WTC11 (cell line): ENCODE results near the gene SLC22A4. TPM values are rescaled to one million over a fixed set of nuclear protein-coding genes. Genes with fewer than 3 reads are reported as not detected.

Experiments
- ATAC-seq: fragments of 200-7000 bp; cut with Tn5 transposase; 2 replicates; pipeline ENCODE4 v1.10.0; 2021; ENCODE audit warnings: mild to moderate bottlenecking, moderate library complexity
- CTCF ChIA-PET: fragments of 300-600 bp; sonication (Branson Sonifier 250); formaldehyde crosslinking; loops from one replicate; lab custom pipeline; 2021; ENCODE audit warnings: antibody characterized with exemption; lab: Charles Lee
- POLR2A ChIA-PET: fragments of 350-600 bp; sonication (Branson Sonifier 250); formaldehyde crosslinking; loops from one replicate; lab custom pipeline; 2021; ENCODE audit warnings: antibody characterized with exemption; lab: Charles Lee
- DNase-seq: peaks from one replicate; pipeline ENCODE4 v3.0.0; 2021; ENCODE audit warnings: low spot score
- H3K27ac Mint-ChIP-seq: 2 replicates; pipeline ENCODE4 v1.8.0; 2021; ENCODE audit warnings: mixed read lengths
- H3K27me3 Mint-ChIP-seq: 2 replicates; pipeline ENCODE4 v1.8.0; 2021; ENCODE audit warnings: low read depth, mild to moderate bottlenecking, moderate library complexity, mixed read lengths
- H3K36me3 Mint-ChIP-seq: 2 replicates; pipeline ENCODE4 v1.8.0; 2021; ENCODE audit warnings: mixed read lengths
- H3K4me1 Mint-ChIP-seq: 2 replicates; pipeline ENCODE4 v1.8.0; 2022; ENCODE audit warnings: mixed read lengths
- H3K4me3 Mint-ChIP-seq: 2 replicates; pipeline ENCODE4 v1.8.0; 2021; ENCODE audit warnings: mild to moderate bottlenecking, moderate library complexity, mixed read lengths
- H3K9me3 Mint-ChIP-seq: 2 replicates; pipeline ENCODE4 v1.8.0; 2021; ENCODE audit warnings: mixed read lengths
- ATF1 ChIP-seq: sonication (generic); formaldehyde crosslinking; IDR thresholded peaks from 2 replicates; pipeline ENCODE4 v1.8.1; 2023; ENCODE audit warnings: mild to moderate bottlenecking, moderate library complexity, missing genetic modification reagents
- CREM ChIP-seq: sonication (generic); formaldehyde crosslinking; IDR thresholded peaks from 2 replicates; pipeline ENCODE4 v1.8.1; 2022; ENCODE audit warnings: mild to moderate bottlenecking, missing genetic modification reagents, moderate library complexity
- ELF4 ChIP-seq: sonication (generic); formaldehyde crosslinking; IDR thresholded peaks from 2 replicates; pipeline ENCODE4 v1.8.1; 2022; ENCODE audit warnings: low read depth, mild to moderate bottlenecking, moderate library complexity, missing genetic modification reagents
- ETV6 ChIP-seq: sonication (generic); formaldehyde crosslinking; IDR thresholded peaks from 2 replicates; pipeline ENCODE4 v1.8.1; 2022; ENCODE audit warnings: mild to moderate bottlenecking, missing genetic modification reagents
- FOXJ3 ChIP-seq: sonication (generic); formaldehyde crosslinking; IDR thresholded peaks from 2 replicates; pipeline ENCODE4 v1.9.0; 2021; ENCODE audit warnings: missing genetic modification reagents, mild to moderate bottlenecking, borderline replicate concordance
- GABPB1 ChIP-seq: sonication (generic); formaldehyde crosslinking; IDR thresholded peaks from 2 replicates; pipeline ENCODE4 v1.8.1; 2023; ENCODE audit warnings: mild to moderate bottlenecking, missing genetic modification reagents
- HMGA2 ChIP-seq: fragments of 250-450 bp; sonication (Bioruptor Pico); IDR thresholded peaks from 2 replicates; pipeline ENCODE4 v1.4.0; 2021; ENCODE audit warnings: mild to moderate bottlenecking, moderate library complexity
- IRF2 ChIP-seq: sonication (generic); formaldehyde crosslinking; IDR thresholded peaks from 2 replicates; pipeline ENCODE4 v1.8.0; 2022; ENCODE audit warnings: low read depth, missing genetic modification reagents, borderline replicate concordance
- KAT7 ChIP-seq: sonication (generic); formaldehyde crosslinking; IDR thresholded peaks from 2 replicates; pipeline ENCODE4 v1.8.1; 2023; ENCODE audit warnings: missing genetic modification reagents, mild to moderate bottlenecking, borderline replicate concordance
- NFATC4 ChIP-seq: fragments of 250-450 bp; sonication (Bioruptor Pico); IDR thresholded peaks from 2 replicates; pipeline ENCODE4 v1.9.0; 2021; ENCODE audit warnings: mild to moderate bottlenecking
- NFYB ChIP-seq: sonication (generic); formaldehyde crosslinking; conservative IDR thresholded peaks from 2 replicates; pipeline ENCODE4 v1.8.0; 2022; ENCODE audit warnings: low read depth, missing genetic modification reagents
- NR2C2 ChIP-seq: sonication (generic); formaldehyde crosslinking; IDR thresholded peaks from 2 replicates; pipeline ENCODE4 v1.8.0; 2022; ENCODE audit warnings: mild to moderate bottlenecking, missing genetic modification reagents
- NR3C1 ChIP-seq: sonication (generic); formaldehyde crosslinking; conservative IDR thresholded peaks from 2 replicates; pipeline ENCODE4 v1.8.1; 2023; ENCODE audit warnings: low read depth, mild to moderate bottlenecking, missing genetic modification reagents
- SOX15 ChIP-seq: fragments of 250-450 bp; sonication (Bioruptor Pico); IDR thresholded peaks from 2 replicates; pipeline ENCODE4 v1.9.0; 2021; ENCODE audit warnings: mild to moderate bottlenecking
- TEAD4 ChIP-seq: sonication (generic); formaldehyde crosslinking; IDR thresholded peaks from 2 replicates; pipeline ENCODE4 v1.8.0; 2022; ENCODE audit warnings: mild to moderate bottlenecking, missing genetic modification reagents
- ZBTB21 ChIP-seq: sonication (generic); formaldehyde crosslinking; IDR thresholded peaks from 2 replicates; pipeline ENCODE4 v1.8.1; 2023; ENCODE audit warnings: mild to moderate bottlenecking, missing genetic modification reagents, borderline replicate concordance
- ZNF121 ChIP-seq: sonication (generic); formaldehyde crosslinking; IDR thresholded peaks from 2 replicates; pipeline ENCODE4 v1.8.0; 2023; ENCODE audit warnings: missing genetic modification reagents
- ZNF263 ChIP-seq: sonication (generic); formaldehyde crosslinking; IDR thresholded peaks from 2 replicates; pipeline ENCODE4 v1.8.1; 2022; ENCODE audit warnings: low read depth, mild to moderate bottlenecking, moderate library complexity, missing genetic modification reagents
- ZNF396 ChIP-seq: fragments of 250-450 bp; sonication (Bioruptor Pico); IDR thresholded peaks from 2 replicates; pipeline ENCODE4 v1.8.0; 2021; ENCODE audit warnings: mild to moderate bottlenecking, moderate library complexity, borderline replicate concordance
- total RNA-seq: library from RNA; stranded (reverse); gene quantifications from 3 replicates; pipeline ENCODE4 v1.2.3, GENCODE V29; 2021
- TF ChIP-seq, protein P1 (sequence below): sonication (generic); formaldehyde crosslinking; IDR thresholded peaks from 2 replicates; pipeline ENCODE4 v1.8.1; 2022; ENCODE audit warnings: low read depth, mild to moderate bottlenecking, moderate library complexity, missing genetic modification reagents, borderline replicate concordance
- TF ChIP-seq, protein P2 (sequence below): sonication (generic); formaldehyde crosslinking; IDR thresholded peaks from 2 replicates; pipeline ENCODE4 v1.8.1; 2022; ENCODE audit warnings: mild to moderate bottlenecking, moderate library complexity, missing genetic modification reagents
- TF ChIP-seq, protein P3 (sequence below): fragments of 200-600 bp; IDR thresholded peaks from 2 replicates; pipeline ENCODE4 v1.8.0; 2022; ENCODE audit warnings: antibody characterized with exemption
- TF ChIP-seq, protein P4 (sequence below): sonication (generic); formaldehyde crosslinking; IDR thresholded peaks from 2 replicates; pipeline ENCODE4 v1.8.1; 2022; ENCODE audit warnings: low read depth, missing genetic modification reagents, borderline replicate concordance
- TF ChIP-seq, protein P5 (sequence below): sonication (generic); formaldehyde crosslinking; IDR thresholded peaks from 2 replicates; pipeline ENCODE4 v1.8.1; 2023; ENCODE audit warnings: mild to moderate bottlenecking, missing genetic modification reagents
- TF ChIP-seq, protein P6 (sequence below): sonication (generic); formaldehyde crosslinking; IDR thresholded peaks from 2 replicates; pipeline ENCODE4 v1.8.1; 2023; ENCODE audit warnings: mild to moderate bottlenecking, moderate library complexity, missing genetic modification reagents
- TF ChIP-seq, protein P7 (sequence below): sonication (generic); formaldehyde crosslinking; IDR thresholded peaks from 2 replicates; pipeline ENCODE4 v1.8.1; 2022; ENCODE audit warnings: mild to moderate bottlenecking, missing genetic modification reagents, moderate library complexity, borderline replicate concordance

Gene SLC22A4
- total RNA-seq, 1 experiment from 2014 or later: 0.35 TPM

DNA sequence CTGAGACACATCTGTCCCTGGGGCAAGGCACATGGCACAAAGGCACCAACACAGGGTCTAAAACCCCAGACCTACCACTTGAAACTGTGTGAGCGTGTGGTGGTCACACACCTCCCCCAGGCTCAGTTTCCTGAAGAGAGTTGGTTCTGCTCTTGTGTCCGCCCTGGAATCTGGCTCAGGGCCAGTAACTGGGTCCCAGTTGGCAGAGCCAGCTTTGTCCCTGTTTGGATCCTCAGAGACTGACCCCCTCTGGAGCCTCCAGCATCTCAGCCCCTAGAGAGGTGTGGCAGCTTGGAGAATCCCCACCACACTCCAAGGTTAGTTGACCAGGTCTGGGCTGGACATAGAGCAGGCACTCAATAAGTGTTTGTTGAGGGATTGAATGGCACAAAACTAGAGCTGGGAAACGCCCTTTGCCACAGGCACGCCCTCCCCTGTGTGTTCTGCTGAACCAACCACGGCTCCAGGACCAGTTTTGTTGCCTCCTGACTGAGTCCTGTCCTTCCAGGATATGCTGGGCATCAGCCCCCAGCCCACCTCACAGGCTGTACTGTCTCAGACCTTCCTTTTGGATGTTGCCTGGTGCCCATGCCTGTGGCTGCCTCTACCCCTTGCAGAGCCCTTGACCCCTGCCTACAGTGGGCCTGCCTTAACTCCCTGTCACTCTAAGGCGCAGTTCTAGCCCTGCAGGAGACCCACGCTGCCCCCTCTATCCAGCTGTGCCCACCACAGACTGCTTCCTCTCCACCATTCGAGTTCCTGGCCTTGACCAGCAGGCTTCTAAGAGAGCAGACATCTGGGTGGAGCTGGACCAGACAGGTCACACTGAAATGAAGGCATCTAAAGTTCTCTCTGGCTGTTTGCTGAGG is 40.5 kb upstream of the SLC22A4 start:
- Mint-ChIP-seq H3K4me1 (peaks cover 15% of the 10 kb centered on the region), H3K4me3 (no peak overlapping the region), H3K27ac (no peak overlapping the region), H3K36me3 (no peaks in the 10 kb centered on the region), H3K27me3 (peaks cover 20% of the 10 kb centered on the region)
- DNase-seq (no peak), ATAC-seq (no peak)
- CTCF ChIA-PET: no interaction called here
- no peak for TF ChIP-seq ATF1 (CRISPR knock-in tag)
- TF ChIP-seq HMGA2: no peak
- TF ChIP-seq, protein P1, sequence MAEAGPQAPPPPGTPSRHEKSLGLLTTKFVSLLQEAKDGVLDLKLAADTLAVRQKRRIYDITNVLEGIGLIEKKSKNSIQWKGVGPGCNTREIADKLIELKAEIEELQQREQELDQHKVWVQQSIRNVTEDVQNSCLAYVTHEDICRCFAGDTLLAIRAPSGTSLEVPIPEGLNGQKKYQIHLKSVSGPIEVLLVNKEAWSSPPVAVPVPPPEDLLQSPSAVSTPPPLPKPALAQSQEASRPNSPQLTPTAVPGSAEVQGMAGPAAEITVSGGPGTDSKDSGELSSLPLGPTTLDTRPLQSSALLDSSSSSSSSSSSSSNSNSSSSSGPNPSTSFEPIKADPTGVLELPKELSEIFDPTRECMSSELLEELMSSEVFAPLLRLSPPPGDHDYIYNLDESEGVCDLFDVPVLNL (CRISPR knock-in tag): no peak
- no peak for TF ChIP-seq FOXJ3 (CRISPR knock-in tag)
- no peak for TF ChIP-seq NR2C2 (CRISPR knock-in tag)
- TF ChIP-seq NR3C1: no peak
- no peak for TF ChIP-seq ETV6 (CRISPR knock-in tag)
- TF ChIP-seq NFATC4: no peak
- TF ChIP-seq ZNF396: no peak
- TF ChIP-seq ZBTB21 (CRISPR knock-in tag): no peak
- no peak for TF ChIP-seq SOX15 (CRISPR knock-in tag)
- no peak for TF ChIP-seq ZNF263
- TF ChIP-seq, protein P2, sequence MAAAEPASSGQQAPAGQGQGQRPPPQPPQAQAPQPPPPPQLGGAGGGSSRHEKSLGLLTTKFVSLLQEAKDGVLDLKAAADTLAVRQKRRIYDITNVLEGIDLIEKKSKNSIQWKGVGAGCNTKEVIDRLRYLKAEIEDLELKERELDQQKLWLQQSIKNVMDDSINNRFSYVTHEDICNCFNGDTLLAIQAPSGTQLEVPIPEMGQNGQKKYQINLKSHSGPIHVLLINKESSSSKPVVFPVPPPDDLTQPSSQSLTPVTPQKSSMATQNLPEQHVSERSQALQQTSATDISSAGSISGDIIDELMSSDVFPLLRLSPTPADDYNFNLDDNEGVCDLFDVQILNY: no peak
- no peak for TF ChIP-seq CREM
- TF ChIP-seq, protein P3, sequence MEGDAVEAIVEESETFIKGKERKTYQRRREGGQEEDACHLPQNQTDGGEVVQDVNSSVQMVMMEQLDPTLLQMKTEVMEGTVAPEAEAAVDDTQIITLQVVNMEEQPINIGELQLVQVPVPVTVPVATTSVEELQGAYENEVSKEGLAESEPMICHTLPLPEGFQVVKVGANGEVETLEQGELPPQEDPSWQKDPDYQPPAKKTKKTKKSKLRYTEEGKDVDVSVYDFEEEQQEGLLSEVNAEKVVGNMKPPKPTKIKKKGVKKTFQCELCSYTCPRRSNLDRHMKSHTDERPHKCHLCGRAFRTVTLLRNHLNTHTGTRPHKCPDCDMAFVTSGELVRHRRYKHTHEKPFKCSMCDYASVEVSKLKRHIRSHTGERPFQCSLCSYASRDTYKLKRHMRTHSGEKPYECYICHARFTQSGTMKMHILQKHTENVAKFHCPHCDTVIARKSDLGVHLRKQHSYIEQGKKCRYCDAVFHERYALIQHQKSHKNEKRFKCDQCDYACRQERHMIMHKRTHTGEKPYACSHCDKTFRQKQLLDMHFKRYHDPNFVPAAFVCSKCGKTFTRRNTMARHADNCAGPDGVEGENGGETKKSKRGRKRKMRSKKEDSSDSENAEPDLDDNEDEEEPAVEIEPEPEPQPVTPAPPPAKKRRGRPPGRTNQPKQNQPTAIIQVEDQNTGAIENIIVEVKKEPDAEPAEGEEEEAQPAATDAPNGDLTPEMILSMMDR: no peak
- no peak for TF ChIP-seq TEAD4 (CRISPR knock-in tag)
- TF ChIP-seq, protein P4, sequence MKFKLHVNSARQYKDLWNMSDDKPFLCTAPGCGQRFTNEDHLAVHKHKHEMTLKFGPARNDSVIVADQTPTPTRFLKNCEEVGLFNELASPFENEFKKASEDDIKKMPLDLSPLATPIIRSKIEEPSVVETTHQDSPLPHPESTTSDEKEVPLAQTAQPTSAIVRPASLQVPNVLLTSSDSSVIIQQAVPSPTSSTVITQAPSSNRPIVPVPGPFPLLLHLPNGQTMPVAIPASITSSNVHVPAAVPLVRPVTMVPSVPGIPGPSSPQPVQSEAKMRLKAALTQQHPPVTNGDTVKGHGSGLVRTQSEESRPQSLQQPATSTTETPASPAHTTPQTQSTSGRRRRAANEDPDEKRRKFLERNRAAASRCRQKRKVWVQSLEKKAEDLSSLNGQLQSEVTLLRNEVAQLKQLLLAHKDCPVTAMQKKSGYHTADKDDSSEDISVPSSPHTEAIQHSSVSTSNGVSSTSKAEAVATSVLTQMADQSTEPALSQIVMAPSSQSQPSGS (CRISPR knock-in tag): no peak
- TF ChIP-seq, all 79 proteins: peak for 0
- POLR2A ChIA-PET: no interaction called here
- H3K9me3 Mint-ChIP-seq: no peaks in the 10 kb centered on the region

DNA sequence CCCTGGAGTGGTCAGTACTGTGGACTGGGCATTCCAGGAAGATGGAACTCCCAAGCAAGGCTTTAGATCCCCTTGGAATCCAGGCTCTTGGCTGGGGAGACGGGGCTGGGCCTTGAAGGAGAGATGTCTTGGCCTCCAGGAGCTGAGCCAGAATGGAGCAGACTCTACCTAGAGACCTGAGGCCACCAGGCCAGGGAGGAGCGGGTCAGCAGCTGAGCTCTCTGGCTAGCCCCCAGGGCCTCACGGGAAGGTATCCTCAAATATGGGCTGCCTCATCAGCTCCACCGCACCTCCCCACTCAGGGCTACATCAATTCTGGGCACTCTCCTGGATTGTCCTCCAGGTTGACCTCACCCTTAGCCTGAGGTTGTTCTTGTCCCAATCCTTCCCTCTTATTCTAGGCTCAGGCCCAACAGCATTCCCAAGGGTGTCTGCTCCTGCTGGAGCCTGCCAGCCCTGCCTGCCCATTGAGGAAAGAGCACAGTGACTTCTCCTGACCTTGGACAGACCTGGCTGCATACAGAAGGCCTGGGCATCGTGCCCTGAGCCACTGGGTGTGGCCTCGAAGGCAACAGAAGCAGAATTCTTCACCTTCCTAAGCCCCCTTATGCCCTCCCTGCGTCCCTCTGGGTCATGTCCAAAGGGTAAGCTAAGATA is 39.7 kb upstream of the SLC22A4 start:
- POLR2A ChIA-PET: no interaction called here
- no peaks in the 10 kb centered on the region for H3K36me3 Mint-ChIP-seq
- H3K4me3 Mint-ChIP-seq: no peak overlapping the region
- CTCF ChIA-PET: no interaction called here
- H3K27me3 Mint-ChIP-seq: peaks cover 20% of the 10 kb centered on the region
- H3K4me1 Mint-ChIP-seq: peaks cover 15% of the 10 kb centered on the region
- DNase-seq (no peak), ATAC-seq (no peak)
- no peak overlapping the region for H3K27ac Mint-ChIP-seq
- no peaks in the 10 kb centered on the region for H3K9me3 Mint-ChIP-seq
- no peak for TF ChIP-seq KAT7 (CRISPR knock-in tag)
- no peak for TF ChIP-seq ZNF121 (CRISPR knock-in tag)
- TF ChIP-seq GABPB1 (CRISPR knock-in tag): no peak
- TF ChIP-seq, protein P5, sequence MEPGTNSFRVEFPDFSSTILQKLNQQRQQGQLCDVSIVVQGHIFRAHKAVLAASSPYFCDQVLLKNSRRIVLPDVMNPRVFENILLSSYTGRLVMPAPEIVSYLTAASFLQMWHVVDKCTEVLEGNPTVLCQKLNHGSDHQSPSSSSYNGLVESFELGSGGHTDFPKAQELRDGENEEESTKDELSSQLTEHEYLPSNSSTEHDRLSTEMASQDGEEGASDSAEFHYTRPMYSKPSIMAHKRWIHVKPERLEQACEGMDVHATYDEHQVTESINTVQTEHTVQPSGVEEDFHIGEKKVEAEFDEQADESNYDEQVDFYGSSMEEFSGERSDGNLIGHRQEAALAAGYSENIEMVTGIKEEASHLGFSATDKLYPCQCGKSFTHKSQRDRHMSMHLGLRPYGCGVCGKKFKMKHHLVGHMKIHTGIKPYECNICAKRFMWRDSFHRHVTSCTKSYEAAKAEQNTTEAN (CRISPR knock-in tag): no peak
- TF ChIP-seq NFYB (CRISPR knock-in tag): no peak
- no peak for TF ChIP-seq HMGA2
- no peak for TF ChIP-seq ELF4 (CRISPR knock-in tag)
- no peak for TF ChIP-seq IRF2 (CRISPR knock-in tag)
- TF ChIP-seq, protein P6, sequence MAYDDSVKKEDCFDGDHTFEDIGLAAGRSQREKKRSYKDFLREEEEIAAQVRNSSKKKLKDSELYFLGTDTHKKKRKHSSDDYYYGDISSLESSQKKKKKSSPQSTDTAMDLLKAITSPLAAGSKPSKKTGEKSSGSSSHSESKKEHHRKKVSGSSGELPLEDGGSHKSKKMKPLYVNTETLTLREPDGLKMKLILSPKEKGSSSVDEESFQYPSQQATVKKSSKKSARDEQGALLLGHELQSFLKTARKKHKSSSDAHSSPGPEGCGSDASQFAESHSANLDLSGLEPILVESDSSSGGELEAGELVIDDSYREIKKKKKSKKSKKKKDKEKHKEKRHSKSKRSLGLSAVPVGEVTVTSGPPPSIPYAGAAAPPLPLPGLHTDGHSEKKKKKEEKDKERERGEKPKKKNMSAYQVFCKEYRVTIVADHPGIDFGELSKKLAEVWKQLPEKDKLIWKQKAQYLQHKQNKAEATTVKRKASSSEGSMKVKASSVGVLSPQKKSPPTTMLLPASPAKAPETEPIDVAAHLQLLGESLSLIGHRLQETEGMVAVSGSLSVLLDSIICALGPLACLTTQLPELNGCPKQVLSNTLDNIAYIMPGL (CRISPR knock-in tag): no peak
- TF ChIP-seq, protein P7, sequence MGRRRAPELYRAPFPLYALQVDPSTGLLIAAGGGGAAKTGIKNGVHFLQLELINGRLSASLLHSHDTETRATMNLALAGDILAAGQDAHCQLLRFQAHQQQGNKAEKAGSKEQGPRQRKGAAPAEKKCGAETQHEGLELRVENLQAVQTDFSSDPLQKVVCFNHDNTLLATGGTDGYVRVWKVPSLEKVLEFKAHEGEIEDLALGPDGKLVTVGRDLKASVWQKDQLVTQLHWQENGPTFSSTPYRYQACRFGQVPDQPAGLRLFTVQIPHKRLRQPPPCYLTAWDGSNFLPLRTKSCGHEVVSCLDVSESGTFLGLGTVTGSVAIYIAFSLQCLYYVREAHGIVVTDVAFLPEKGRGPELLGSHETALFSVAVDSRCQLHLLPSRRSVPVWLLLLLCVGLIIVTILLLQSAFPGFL (CRISPR knock-in tag): no peak
